ENCODE data around the gene RHOBTB1.

GRCh38 chr10:60979667-60980104 lies 35.7 kb upstream of the RHOBTB1 start:
- TF ChIP-seq CTCF (IDR thresholded peaks at IDR 0.05) (no peak), POLR2A (IDR thresholded peaks at IDR 0.05) (no peak)
